HuH-7.5 (cell line): ENCODE data around the gene SLC2A8.

Source experiments
- DNase-seq: peaks from one replicate; pipeline ENCODE4 v3.0.0; 2011; ENCODE audit warnings: low spot score

SLC2A8 gene

GRCh38 chr9:127437497-127438264 lies 40.7 kb downstream of the SLC2A8 start:
- no peak for DNase-seq

GRCh38 chr9:127438394-127438793 lies 41.4 kb downstream of the SLC2A8 start:
- no peak for DNase-seq

- DNase-seq, result no peak
Measured at GRCh38 chr9:127444283-127444920, 47.4 kb downstream of the SLC2A8 start.

DNA sequence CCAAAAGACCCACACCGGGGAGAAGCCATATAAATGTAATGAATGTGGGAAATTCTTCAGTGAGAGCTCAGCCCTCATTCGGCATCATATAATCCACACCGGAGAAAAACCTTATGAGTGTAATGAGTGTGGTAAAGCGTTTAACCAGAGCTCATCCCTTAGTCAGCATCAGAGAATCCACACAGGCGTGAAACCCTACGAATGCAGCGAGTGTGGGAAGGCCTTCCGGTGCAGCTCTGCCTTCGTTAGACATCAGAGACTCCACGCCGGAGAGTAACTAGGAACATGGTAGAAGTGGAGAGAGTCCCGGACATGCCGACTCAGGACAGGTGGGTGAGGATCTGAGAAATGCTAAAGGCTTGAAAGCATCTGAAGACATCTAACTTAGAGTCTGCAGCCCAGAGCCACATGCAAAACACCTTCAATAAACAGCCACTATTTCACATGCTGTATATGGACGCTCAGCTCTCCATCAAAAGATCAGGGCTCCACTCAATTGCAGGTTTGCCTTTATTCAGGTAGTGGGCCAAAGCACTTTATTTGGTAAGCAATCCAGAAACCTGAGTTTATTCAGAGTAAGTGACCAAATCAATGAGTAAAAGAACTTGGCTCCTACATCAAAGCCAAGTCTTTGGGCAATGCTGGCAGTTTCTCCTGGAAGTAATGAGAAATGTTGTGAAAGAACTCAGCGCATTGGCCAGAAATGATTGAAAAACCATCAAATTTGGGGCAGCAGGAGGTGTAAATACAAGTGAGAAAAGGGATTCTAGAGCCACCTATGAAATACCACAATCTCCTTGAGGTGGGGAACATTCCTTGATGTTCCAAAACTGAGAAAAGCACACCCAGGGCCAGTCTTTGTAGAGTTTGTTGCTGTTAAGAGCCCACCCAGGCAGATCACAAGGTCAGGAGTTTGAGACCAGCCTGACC lies 48.2 kb downstream of the SLC2A8 start:
- DNase-seq, result no peak

- DNase-seq, result no peak
Measured at GRCh38 chr9:127445851-127446712, 49.1 kb downstream of the SLC2A8 start.

- DNase-seq, result no peak
Measured at GRCh38 chr9:127446713-127447415, 49.9 kb downstream of the SLC2A8 start.

DNA sequence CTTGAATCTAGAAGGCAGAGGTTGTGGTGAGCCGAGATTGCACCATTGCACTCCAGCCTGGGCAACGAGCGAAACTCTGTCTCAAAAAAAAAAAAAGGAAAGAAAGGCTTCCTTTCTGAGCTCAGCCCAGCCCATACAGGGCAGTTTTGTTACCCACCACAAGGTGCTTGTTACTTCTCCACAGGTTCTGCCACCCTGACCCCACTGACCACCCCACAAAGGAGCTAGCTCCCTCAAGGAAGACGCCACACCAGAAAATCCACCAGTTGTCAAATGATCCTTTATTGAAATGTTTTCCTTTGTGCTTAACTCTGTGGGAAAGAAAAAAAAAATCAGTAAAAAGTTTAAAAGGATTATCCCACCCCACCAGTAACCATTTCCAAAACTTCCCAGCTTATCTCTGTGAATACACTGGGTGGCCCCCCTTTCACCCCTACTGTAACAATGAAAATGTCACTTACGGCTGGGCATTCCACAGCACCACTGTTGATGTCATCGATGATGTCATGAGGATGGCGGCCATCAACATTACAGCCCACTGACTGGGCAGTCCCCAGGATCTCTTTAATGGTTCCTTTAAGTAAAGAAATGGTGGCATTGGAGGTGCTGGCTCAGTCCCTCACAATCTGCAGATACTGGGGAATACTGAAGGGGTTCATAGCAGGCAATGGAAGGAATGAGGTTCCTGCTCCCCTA lies 50.6 kb downstream of the SLC2A8 start:
- no peak for DNase-seq

DNA sequence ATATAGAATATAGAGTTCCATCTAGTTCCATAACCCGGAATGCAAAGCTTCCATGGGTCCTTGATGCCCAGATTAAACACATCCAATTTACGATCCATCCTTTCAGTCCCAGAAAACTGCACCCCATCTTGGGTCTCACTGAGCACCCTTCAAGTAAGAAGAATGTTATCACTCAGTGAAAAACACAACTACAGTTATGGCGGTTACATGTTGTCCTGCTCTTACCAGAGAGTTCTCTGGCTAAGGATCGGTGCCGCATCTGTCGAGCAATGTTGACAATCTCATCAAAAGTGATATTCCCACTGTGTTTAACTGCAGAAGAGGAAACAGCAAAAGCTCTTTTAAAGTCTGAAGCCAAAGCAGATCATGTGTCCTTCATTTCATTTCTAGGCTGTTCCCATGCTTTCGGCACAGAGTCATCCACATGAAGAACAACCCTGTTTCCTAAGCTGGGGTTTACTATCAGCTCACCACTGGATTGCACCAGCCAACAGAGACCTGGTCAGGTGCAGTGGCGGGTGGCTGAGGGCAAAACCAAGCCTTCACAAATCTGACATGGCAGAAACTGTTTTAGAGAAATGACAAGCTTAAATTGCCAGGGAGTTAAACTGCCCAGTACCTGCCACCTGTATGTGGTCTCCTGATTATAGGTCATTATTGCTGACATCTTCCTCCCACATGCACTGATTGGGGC lies 51.3 kb downstream of the SLC2A8 start:
- DNase-seq, result no peak

GRCh38 chr9:127449332-127449966 lies 52.5 kb downstream of the SLC2A8 start:
- DNase-seq, result no peak

DNA sequence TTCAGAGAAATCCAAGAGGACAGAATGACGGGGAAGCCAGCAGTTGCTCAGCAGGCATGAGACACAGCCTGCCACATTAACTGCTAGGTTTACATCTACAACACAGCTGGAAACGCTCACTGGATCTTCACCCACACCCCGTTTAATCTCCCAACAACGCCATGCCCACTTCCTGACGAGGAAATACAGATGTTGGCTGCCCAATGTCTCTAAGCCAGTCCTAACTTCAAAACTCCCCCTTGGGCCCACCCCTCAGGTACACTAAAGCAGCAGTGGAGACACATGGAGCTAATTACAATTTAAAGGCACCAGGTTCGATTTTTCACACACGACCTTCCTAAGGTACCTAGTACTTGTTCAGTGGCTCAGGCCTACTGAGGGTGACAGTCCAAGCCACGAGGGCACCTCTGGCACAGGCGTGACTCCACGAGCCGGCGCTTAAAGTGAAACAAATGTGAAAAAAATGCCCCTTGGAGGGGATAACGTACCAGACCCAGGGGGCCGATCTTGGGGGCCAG lies 53.3 kb downstream of the SLC2A8 start:
- DNase-seq, result no peak

DNA sequence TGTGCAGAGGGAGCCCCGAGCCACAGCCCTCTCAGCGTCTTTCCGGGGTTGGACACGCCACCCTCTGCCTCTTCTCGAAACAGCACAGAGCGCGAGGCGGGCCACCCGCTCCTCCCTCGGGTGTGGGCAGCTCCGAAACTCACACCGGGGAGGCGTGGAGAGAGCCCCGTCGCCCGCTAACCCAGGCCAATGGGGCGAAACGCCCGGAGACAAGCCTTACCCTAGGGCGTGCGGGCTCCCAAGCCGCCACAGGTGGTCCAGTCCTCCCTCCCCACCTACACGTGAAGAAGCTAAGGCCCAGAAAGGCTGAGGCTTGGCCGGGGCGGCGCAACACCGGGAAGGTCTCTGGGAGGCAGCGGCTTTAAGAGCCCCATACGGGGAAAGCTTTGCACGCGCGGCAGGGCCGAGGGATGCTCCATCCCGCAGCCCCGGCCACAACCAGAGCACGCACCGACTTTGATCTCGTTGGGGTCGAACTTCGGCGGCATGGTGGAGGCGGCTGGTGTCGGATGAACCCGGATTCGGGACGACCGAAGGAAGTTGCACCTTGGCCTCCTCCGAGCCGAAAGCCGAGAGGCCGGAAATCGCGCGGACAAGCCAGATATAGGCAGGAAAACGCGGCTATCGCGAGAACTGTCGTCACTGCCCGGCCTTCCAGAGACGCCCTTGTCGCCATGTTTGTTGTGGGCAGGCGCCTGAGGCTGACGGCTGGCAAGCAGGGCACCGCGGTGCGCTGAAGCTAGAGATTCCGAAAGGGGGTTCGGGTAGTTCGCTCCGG lies 54.0 kb downstream of the SLC2A8 start, which contains the start of the genes LRSAM1 and RPL12:
Gene LRSAM1, plus strand, starts transcription at position 681 of the 778 bp plus-strand sequence. CDS start 3,018 bp downstream, outside the sequence.
Gene RPL12, minus strand, starts transcription at position 577 of the 778 bp plus-strand sequence. Its CDS starts 89 bp downstream, at position 488.
- DNase-seq, result peak; percentile 89

GRCh38 chr9:127451608-127451857 lies 54.6 kb downstream of the SLC2A8 start:
- no peak for DNase-seq

DNA sequence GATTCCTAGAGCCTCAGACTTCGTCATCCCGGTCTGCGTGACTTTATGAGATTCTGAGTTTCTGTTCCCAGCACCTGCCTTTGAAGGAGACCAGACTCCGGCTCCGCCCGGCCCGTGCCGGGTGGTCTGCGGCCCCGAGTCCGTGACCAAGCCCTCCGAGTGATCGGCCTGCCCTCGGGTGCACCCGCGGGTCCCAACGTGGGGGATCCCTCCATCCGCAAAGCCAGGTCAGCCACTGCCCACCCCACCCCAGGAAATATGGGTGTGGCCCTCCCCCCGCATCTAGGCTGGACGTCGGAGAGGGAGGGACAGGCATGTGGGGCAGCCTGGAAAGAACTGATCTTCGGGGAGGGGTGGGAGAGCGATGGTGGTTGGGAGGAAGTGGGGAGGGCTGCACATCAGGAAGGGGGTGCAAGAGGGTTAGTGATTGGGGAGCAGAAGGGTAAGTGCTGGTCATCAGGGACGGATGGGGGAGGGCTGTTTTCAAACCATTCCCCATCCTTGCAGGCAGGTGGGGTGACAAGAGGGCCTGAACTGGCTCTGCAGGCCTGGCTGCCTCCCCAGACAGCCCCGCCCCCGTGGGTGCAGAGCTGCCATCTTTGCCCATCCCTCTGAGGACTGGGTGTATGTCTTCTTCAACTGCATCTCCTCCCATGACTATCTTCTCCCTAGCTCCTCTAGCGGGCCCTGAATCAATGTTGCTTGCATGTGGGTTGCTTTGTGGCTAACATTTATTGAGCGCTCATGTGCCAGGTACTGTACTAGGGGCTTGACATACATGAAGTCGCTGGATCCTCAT lies 55.1 kb downstream of the SLC2A8 start:
- DNase-seq, result peak; percentile 52

DNA sequence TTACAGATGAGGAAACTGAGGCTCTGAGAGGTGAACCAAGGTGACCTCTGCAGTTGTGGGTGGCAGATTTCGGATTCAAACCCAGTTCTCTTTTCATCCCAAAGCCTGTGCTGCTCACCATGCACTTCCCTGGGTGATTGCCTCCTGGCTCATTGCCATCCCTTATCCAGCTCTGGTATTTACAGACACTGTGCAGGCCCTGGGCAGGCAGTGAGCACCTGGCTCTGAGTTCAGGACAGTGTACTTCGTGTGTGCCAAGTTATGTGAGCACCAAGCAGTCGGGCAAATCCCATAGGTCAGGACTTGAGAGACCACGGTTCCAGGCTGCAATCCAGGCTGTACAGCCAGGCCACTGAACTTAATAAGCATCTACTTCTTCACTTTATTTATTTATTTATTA lies 55.7 kb downstream of the SLC2A8 start:
- DNase-seq, result peak; percentile 66

DNA sequence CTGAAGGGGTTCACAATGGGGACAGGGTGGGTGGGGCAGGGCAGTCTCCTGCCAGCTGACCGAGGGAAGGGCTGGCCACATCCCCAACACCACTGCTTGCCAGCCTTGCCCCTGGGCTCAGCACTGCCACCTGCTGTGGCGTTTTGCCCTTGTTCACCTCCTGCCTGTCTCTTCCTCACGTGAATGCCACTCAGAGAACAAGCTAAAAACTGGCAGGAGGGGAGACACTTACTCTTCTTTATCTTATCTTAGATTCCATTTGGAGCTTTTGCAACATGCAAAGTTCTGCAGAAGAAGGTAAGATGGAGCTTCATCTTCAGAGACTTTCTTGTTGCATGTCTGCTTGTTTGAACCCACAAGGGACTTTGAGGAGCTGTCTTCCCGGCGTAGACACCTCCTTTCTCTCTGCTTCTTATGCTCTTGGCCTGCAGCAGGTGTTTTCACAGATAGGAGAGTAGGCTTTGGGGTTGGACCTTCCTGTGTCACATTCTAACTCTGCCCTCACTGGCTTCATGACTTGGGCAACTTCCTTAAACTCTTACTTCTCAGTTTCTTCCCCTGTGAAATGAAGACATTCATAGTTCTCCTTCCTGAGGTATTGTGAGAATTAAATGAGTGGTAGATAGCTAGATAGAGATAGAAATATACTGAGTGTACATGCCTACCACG lies 58.5 kb downstream of the SLC2A8 start:
- DNase-seq, result peak; percentile 55

DNA sequence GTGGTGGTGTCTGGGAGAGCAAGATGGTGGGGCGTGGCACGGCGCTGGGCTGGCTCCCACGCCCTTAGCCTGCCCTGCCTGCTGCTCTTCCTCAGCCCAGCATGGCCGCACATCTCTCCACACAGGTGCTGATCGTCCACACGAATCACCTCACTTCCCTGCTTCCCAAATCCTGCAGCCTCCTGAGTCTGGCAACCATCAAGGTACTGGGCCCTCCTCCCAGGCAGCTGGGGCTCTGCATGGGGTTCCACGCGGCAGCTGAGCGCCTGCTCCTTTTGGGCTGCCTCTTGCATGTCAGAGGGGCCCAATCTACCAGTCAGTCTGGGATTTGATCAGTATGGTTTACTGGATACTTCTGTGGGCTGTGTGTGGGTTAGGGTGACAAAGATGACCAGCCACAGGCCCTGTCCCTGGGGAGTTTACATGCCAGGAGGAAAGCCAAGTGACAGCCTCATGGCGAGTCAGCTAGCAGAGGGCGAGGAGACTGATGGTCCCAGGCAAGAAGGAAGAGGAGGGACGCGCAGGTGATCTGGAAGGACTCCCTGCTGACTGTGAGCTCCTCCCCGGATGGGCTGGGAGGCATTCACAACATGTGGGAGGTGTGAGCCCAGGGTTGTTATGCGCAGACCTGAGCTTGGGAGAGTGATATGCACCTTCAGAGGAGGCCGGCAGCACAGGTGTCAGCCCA lies 60.4 kb downstream of the SLC2A8 start:
- DNase-seq, result no peak
